Measurements from ENCODE around the gene CNPY3.

Gene CNPY3

DNA sequence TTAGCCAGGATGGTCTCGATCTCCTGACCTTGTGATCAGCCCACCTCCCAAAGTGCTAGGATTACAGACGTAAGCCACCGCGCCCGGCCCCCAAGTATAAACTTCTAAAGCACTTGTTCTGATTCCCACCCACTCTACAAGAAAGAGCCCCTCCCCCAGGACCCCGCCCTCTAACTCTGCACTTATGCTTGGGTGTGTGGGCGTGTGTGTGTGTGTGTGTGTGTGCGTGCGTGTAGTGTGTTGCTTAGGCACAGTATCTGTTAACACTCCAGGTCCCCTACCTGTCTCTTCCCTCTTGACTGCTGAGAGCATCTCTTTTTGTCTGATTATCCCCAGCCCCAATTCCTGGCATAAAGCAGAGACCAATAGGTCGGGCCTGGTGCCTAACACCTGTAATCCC is 19.4 kb upstream of the CNPY3 start:
- H3K4me3 ChIP-seq (ENCODE audit: low read depth, low read length, poor library complexity, severe bottlenecking), result no peak overlapping the region
- no peaks in the 10 kb centered on the region for H4K20me1 ChIP-seq (ENCODE audit: insufficient read depth, low read length)
- no peaks in the 10 kb centered on the region for H3K27me3 ChIP-seq (ENCODE audit: insufficient read depth, low read length)
- no peak for TF ChIP-seq CTCF (IDR thresholded peaks at IDR 0.05; ENCODE audit: low read length)
- H3K9ac ChIP-seq (ENCODE audit: low read length), result no peak overlapping the region
- no peak overlapping the region for H2AFZ ChIP-seq (ENCODE audit: low read length)
- no peaks in the 10 kb centered on the region for H3K9me3 ChIP-seq (ENCODE audit: low read length)
- H3F3A ChIP-seq (ENCODE audit: insufficient read depth, low read length), result no peaks in the 10 kb centered on the region
- H3K27ac ChIP-seq (ENCODE audit: low read depth, low read length, poor library complexity, severe bottlenecking), result no peak overlapping the region
- H3K9me2 ChIP-seq (ENCODE audit: low read depth, low read length), result no peaks in the 10 kb centered on the region
- H3K4me2 ChIP-seq (ENCODE audit: low read length), result no peak overlapping the region
- no peaks in the 10 kb centered on the region for H3K79me2 ChIP-seq (ENCODE audit: insufficient read depth, low read length)
- H3K36me3 ChIP-seq (ENCODE audit: insufficient read depth, low read length), result no peaks in the 10 kb centered on the region
- no peaks in the 10 kb centered on the region for H3K4me1 ChIP-seq (ENCODE audit: insufficient read depth, low read length, severe bottlenecking)

GRCh38 chr6:42911171-42912021 is 17.9 kb upstream of the CNPY3 start:
- Histone ChIP-seq H3K36me3 (ENCODE audit: insufficient read depth, low read length) (no peaks in the 10 kb centered on the region), H3K4me3 (ENCODE audit: low read depth, low read length, poor library complexity, severe bottlenecking) (no peak overlapping the region), H3K9ac (ENCODE audit: low read length) (no peak overlapping the region), H3F3A (ENCODE audit: insufficient read depth, low read length) (no peaks in the 10 kb centered on the region), H4K20me1 (ENCODE audit: insufficient read depth, low read length) (no peaks in the 10 kb centered on the region), H3K4me1 (ENCODE audit: insufficient read depth, low read length, severe bottlenecking) (peaks cover 9% of the 10 kb centered on the region), H3K27ac (ENCODE audit: low read depth, low read length, poor library complexity, severe bottlenecking) (no peak overlapping the region), H3K27me3 (ENCODE audit: insufficient read depth, low read length) (no peaks in the 10 kb centered on the region), H3K9me3 (ENCODE audit: low read length) (no peaks in the 10 kb centered on the region), H3K79me2 (ENCODE audit: insufficient read depth, low read length) (no peaks in the 10 kb centered on the region), H2AFZ (ENCODE audit: low read length) (no peak overlapping the region), H3K4me2 (ENCODE audit: low read length) (no peak overlapping the region), H3K9me2 (ENCODE audit: low read depth, low read length) (no peaks in the 10 kb centered on the region)
- TF ChIP-seq CTCF (IDR thresholded peaks at IDR 0.05; ENCODE audit: low read length) (no peak), EZH2 (IDR thresholded peaks at IDR 0.05; ENCODE audit: borderline replicate concordance, low read length) (no peak)

DNA sequence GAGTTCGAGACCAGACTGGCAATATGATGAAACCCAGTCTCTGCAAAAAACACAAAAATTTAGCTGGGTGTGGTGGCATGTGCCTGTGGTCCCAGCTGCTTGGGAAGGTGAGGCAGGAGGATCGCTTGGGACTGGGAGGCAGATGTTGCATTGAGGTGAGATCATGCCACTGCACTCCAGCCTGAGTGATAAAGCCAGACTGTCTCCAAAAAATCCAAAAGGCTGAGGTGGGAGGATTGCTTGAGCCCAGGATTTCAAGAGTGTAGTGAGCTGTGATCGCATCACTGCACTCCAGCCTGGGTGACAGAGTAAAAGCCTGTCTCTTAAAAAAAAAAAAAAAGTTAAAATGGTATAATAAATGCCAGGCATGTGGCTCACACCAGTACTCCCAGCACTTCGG is 14.7 kb upstream of the CNPY3 start:
- no peaks in the 10 kb centered on the region for H3K36me3 ChIP-seq (ENCODE audit: insufficient read depth, low read length)
- no peaks in the 10 kb centered on the region for H3K79me2 ChIP-seq (ENCODE audit: insufficient read depth, low read length)
- H3K9ac ChIP-seq (ENCODE audit: low read length), result no peak overlapping the region
- H3F3A ChIP-seq (ENCODE audit: insufficient read depth, low read length), result no peaks in the 10 kb centered on the region
- H3K4me1 ChIP-seq (ENCODE audit: insufficient read depth, low read length, severe bottlenecking), result peaks cover 9% of the 10 kb centered on the region
- H3K4me3 ChIP-seq (ENCODE audit: low read depth, low read length, poor library complexity, severe bottlenecking), result no peak overlapping the region
- H3K9me2 ChIP-seq (ENCODE audit: low read depth, low read length), result no peaks in the 10 kb centered on the region
- H3K9me3 ChIP-seq (ENCODE audit: low read length), result no peaks in the 10 kb centered on the region
- H3K4me2 ChIP-seq (ENCODE audit: low read length), result no peak overlapping the region
- TF ChIP-seq EZH2 (IDR thresholded peaks at IDR 0.05; ENCODE audit: borderline replicate concordance, low read length), result no peak
- no peak for TF ChIP-seq CTCF (IDR thresholded peaks at IDR 0.05; ENCODE audit: low read length)
- H3K27me3 ChIP-seq (ENCODE audit: insufficient read depth, low read length), result no peaks in the 10 kb centered on the region
- H2AFZ ChIP-seq (ENCODE audit: low read length), result no peak overlapping the region
- no peaks in the 10 kb centered on the region for H4K20me1 ChIP-seq (ENCODE audit: insufficient read depth, low read length)
- no peak overlapping the region for H3K27ac ChIP-seq (ENCODE audit: low read depth, low read length, poor library complexity, severe bottlenecking)
